Mucosa of descending colon (tissue), 3 donors: ENCODE measurements around the gene DRC1. TPM values are rescaled to one million over a fixed set of nuclear protein-coding genes. Genes with fewer than 3 reads are reported as not detected.

ENCODE experiments used
- ATAC-seq: fragments of 200-7000 bp; cut with Tn5 transposase; one replicate; pipeline ENCODE4 v1.9.1; 2020; ENCODE audit warnings: mild to moderate bottlenecking, moderate library complexity
- DNase-seq, 3 donors: peaks; one replicate each; pipeline ENCODE4 v3.0.0-alpha.2; 2020
- H3K36me3 ChIP-seq: fragments of 200-600 bp; one replicate; pipeline ENCODE4 v1.8.0; 2021; ENCODE audit warnings: low read depth, mild to moderate bottlenecking
- H3K4me1 ChIP-seq: fragments of 200-600 bp; one replicate; pipeline ENCODE4 v1.8.0; 2021; ENCODE audit warnings: low read depth, mild to moderate bottlenecking
- H3K4me3 ChIP-seq: fragments of 200-600 bp; one replicate; pipeline ENCODE4 v1.8.0; 2021; ENCODE audit warnings: mild to moderate bottlenecking
- H3K9me3 ChIP-seq: fragments of 200-600 bp; one replicate; pipeline ENCODE4 v1.8.0; 2021; ENCODE audit warnings: mild to moderate bottlenecking
- CTCF ChIP-seq: fragments of 200-600 bp; IDR thresholded peaks from one replicate; pipeline ENCODE4 v1.8.0; 2022; ENCODE audit warnings: antibody characterized with exemption, mild to moderate bottlenecking
- intact Hi-C, 2 donors: fragments of 100-400 bp; cut with DNase I in 1 of 2; cut with micrococcal nuclease in 1 of 2; formaldehyde crosslinking; loops; one replicate each; pipeline versions ENCODE4 v1.11.0 to v1.11.1; 2022; cut with DNase I, micrococcal nuclease
- total RNA-seq, 3 donors: library from RNA; stranded (reverse); fragmentation: NEBNext Ultra II Directional in 2 of 3; extraction: Animal tissue kit (Norgen Biotek cat#: 25700) in 2 of 3; gene quantifications; one replicate each; pipeline versions ENCODE4 v1.2.1 to v1.2.4, GENCODE V29; 2021 to 2023
- donor health status: DM: no; HTN: no; CAD: no; lungs with moderate emphysema.
- donor health status: DM: no; HTN: no; CAD: no.
- donor health status: DM: no; HTN: yes; CAD: no.

The DRC1 gene
- total RNA-seq, 3 donors from 2014 or later: not detected

- peak; percentile 71 for ATAC-seq
- Histone ChIP-seq H3K9me3 (no peaks in the 10 kb centered on the region), H3K4me1 (no peaks in the 10 kb centered on the region), H3K4me3 (no peak overlapping the region), H3K36me3 (no peaks in the 10 kb centered on the region)
- intact Hi-C loops: no loop called here
- no peak for TF ChIP-seq CTCF
- DNase-seq: peak in 1 of 3 donors; percentile 17
These were observed 61.0 kb downstream of the DRC1 start for GRCh38 chr2:26462511-26463243.

GRCh38 chr2:26463244-26464192 is 61.8 kb downstream of the DRC1 start:
- Histone ChIP-seq H3K4me1 (no peaks in the 10 kb centered on the region), H3K9me3 (no peaks in the 10 kb centered on the region), H3K36me3 (no peaks in the 10 kb centered on the region), H3K4me3 (no peak overlapping the region)
- no peak for ATAC-seq
- no peak for TF ChIP-seq CTCF
- intact Hi-C loops: no loop called here
- no peak for DNase-seq

- H3K36me3 ChIP-seq: no peaks in the 10 kb centered on the region
- ATAC-seq (no peak), DNase-seq (peak in 1 of 3 donors; percentile 5)
- no peaks in the 10 kb centered on the region for H3K4me1 ChIP-seq
- intact Hi-C loops: no loop called here
- no peak for TF ChIP-seq CTCF
- peaks cover 4% of the 10 kb centered on the region for H3K9me3 ChIP-seq
- H3K4me3 ChIP-seq: no peak overlapping the region
These were observed 62.9 kb downstream of the DRC1 start for GRCh38 chr2:26464390-26465265.

- intact Hi-C loops: no loop called here
- DNase-seq: peak in 1 of 3 donors; percentile 8
- no peak for TF ChIP-seq CTCF
These were observed 63.7 kb downstream of the DRC1 start for GRCh38 chr2:26465266-26465925.

More at GRCh38 chr2:26465266-26465925, 63.7 kb downstream of the DRC1 start:
- ATAC-seq: no peak
- Histone ChIP-seq H3K4me1 (no peaks in the 10 kb centered on the region), H3K9me3 (peaks cover 4% of the 10 kb centered on the region), H3K36me3 (no peaks in the 10 kb centered on the region), H3K4me3 (no peak overlapping the region)
